Activated CD8-positive, alpha-beta memory T cell treated with anti-CD3 and anti-CD28 coated beads, Interleukin-2, amount 50 U/mL, for 24 hours (primary cell): Measurements from ENCODE around the gene NCKAP5L.
"Not testable (repeated sequence)": the region's sequence is repeated elsewhere in the genome, so short reads cannot be mapped to it uniquely, and the experiment has no call there.

ENCODE experiments used
- DNase-seq: peaks from one replicate; pipeline ENCODE4 v3.0.0-alpha.2; 2020; ENCODE audit errors: extremely low read depth

The NCKAP5L gene

DNA sequence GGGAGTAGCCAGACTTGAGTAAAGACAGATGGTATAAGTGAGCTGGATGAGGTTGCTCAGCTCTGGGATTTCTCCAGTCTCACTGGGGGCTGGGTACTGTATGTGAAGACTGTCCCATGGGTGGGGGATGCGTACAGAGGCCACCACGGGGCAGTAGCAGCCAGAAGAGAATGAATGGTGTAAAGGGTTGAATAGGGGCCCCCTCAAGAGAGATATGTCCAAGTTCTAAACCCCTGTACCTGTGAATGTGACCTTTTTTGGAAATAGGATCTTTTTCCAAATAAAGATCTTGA, 36.5 kb upstream of the NCKAP5L start:
- no peak for DNase-seq

DNA sequence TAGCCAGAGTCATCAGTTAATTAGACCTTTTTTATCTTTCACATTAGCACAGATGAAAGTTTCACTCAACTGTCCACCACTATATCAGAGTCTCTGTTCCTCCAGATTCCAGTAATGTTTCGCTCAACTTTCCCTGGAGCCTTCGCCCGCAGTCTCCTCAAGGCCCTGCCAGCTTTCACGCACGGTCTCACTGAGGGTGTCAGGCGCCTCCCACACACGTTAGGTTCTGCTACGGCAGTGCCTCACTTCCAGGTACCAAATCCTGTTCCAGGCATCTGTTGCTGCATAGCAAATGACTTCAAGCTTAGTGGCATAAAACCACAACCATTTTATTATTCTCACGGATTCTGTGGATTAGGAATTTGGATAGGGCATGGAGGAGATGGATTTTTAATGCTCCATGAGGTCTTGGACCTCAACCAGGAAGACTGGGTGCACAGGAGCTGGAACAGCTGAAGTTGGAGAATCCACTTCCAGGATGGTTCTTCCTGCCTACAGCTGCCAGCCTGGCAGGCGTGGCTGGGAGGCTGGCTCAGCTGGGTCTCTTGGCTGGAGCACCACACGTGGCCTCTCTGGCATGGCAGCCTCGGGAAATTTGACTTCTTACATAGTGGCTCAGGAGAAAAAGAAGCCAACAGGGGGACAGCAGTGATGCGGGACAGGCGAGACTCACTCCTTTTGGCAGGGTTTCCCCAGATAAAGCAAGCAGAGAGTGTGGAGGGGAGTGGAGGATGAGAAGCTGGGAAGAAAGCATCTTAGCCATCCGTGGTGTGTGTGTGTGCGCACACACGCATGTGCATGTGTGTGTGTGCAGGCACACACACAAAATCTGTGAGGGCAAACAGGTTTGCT, 36.0 kb upstream of the NCKAP5L start:
- DNase-seq, result no peak

DNA sequence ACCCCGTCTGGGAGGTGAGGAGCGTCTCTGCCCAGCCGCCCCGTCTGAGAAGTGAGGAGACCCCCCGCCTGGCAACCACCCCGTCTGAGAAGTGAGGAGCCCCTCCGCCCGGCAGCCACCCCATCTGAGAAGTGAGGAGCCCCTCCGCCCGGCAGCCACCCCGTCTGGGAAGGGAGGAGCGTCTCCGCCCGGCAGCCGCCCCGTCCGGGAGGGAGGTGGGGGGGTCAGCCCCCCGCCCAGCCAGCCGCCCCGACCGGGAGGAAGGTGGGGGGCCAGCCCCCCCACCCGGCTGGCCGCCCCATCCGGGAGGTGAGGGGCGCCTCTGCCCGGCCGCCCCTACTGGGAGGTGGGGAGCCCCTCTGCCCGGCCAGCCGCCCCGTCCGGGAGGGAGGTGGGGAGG, 32.7 kb upstream of the NCKAP5L start:
- DNase-seq, result not testable (repeated sequence)

- DNase-seq, result not testable (repeated sequence)
Observed at GRCh38 chr12:49855890-49856289, 27.7 kb upstream of the NCKAP5L start.

- no peak for DNase-seq
Observed at GRCh38 chr12:49854976-49855375, 26.8 kb upstream of the NCKAP5L start.

GRCh38 chr12:49853671-49854070, 25.5 kb upstream of the NCKAP5L start:
- DNase-seq, result no peak

DNA sequence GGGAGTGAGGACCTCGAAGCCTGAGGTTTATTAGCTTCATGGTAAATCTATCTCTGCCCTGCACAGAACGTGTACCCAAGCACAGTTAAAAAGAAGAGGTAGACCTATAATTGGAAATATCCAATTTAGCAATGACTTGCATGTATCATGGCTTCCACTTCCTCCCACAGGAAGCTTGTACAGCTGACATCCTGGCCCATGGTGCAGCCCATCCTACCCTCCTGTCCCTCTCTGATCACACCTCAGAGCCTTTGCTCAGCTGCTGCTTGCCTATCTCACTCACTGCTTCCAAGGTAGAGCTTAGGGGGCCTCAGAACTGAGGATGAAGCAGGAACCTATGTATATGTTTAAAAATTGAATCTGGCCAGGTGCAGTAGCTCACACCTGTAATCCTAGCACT, 18.9 kb upstream of the NCKAP5L start:
- no peak for DNase-seq

DNA sequence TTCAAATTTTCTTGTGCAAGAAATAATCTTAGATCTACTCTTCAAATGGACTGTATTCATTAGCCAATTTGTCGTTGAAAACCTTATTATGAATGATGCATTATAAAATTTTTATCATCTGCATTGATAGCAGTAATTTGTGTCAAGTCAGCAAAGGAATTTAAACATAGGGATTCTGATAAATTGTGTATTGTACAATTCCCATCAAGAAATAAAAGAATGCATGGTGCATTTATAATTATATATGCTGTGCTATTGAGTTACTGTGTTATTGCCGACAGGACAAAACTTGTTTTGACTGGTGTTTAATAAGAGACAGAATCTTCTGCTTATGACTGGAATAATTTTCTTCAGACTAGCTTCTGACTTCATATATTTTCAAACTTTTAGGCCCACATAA, 17.8 kb upstream of the NCKAP5L start:
- no peak for DNase-seq

GRCh38 chr12:49843876-49844437, 15.7 kb upstream of the NCKAP5L start:
- DNase-seq, result no peak

DNA sequence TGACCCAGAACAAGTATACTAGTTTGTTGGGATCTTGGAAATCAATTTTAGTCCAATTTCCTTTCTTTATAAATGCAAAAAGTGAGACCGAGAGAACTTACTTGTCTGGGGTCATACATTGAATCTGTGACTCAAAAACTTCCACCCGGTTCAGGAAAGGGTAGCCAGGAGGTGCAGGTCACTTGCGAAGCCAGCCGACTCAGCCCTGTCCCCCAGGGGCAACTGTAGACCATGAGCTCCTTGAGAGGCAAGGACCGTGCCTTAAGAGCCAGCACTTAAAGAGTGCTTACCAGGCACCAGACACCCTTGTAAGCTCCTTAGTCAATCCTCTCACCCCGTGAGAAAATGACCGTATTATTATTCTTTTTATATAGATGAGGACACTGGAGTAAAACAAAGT, 15.2 kb upstream of the NCKAP5L start:
- no peak for DNase-seq

DNA sequence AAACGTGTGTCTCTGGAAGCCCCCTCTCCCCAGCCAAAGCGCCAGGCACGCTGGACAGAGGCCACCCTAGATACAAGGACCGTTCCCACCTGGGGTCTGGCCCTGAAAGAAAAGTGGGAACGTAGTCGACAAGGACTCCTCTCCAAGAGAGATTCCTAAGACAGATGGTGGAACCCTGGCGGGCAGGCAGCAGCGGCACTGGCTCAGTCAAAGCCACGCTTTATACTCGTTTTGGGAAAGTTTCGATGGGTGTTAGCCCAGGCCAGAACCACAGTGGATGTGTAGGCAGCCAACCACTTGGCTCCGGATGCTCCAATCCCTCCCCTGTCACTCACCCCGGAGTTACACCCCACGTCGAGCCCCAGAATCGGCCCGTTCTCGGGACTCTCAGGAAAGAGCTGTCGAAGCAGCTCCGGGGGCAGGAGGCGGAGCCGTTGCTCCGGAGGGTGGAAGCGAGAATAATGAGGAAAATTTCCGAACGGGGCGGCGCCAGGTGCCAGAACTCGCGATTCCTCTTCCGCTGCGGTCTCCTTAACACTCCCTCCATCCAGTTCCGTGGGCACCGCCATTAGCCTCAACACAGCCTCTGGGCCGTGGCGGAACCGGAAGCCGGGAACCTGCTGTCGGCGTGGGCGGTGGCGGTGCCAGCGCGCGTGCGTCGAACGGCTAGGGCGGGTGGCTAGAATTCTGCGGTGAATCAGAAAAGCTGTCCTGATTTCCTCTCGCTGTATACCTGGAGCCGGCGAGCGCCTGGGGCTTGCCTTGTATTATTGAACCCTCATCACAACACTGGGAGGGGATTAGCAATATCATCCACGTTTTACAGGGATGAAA, 14.5 kb upstream of the NCKAP5L start, which contains the start of gene BCDIN3D:
TSS of gene BCDIN3D (minus strand) at position 588 of the 834 bp plus-strand sequence. CDS start at position 569, 19 bp downstream.
- DNase-seq, result peak; percentile 87

GRCh38 chr12:49838973-49839633, 10.9 kb upstream of the NCKAP5L start:
- DNase-seq, result no peak

DNA sequence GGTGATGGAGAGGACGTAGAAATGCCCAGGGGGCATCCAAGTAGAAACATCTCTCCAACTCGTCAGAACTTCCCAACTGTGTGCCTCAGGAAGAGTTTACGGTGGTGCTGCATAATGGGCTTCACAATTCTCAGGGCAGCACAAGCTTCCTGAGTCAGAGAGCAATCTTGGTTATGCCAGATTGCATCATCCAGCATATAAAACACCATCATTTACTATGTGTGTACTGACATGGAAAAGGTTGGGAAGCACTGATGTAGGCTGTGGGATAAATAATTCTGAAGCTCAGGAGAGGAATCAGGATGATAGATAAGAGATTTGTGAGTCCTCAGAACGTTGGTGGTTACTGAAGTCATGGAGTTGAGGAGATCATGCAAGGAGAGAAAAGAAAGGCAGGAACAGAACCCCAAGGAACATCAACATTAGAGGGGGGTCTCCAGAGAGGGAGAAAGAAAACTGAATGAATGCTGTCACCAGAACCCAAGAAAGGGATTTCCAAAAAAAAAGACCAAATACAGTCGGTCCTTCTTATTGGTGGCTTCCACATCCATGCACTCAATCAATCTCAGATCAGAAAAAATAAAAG, 4.7 kb upstream of the NCKAP5L start:
- DNase-seq, result no peak

GRCh38 chr12:49831717-49832116, 3.5 kb upstream of the NCKAP5L start:
- no peak for DNase-seq

DNA sequence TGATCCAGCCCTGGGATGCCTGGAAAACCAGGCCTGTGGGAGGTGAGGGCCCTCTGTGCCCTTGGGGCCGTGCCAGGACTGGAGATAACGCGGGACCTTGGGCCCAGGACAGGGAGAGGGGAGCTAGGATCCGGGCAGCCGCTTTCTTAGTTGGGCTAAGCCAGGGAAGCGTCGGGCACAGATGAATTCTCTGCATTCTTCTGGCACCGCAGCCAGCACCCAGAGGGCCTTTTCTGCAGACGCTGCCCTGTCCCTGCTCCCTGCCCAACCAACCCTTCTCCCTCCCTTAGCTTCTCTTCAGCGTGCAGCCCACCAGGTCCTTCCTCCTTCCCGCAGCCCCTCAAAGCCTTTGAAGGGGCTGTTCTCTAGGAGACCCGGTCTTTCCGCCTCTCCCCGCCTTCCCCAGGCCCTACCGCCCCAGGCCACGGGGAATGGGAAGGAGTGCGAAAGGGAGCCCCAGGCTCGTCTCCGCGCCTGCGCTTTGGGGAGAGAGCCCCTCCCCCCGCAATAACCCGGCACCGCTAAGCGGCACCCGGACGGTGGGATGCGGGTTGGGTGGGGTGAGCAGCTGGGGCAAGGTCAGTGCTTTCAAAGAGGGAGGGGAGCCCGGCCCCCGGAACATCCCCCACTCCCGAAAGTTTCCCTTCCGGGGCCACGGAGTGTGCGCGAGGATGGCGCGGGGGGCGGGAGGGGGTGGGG, 663 bp downstream of the NCKAP5L start:
- DNase-seq, result no peak

DNA sequence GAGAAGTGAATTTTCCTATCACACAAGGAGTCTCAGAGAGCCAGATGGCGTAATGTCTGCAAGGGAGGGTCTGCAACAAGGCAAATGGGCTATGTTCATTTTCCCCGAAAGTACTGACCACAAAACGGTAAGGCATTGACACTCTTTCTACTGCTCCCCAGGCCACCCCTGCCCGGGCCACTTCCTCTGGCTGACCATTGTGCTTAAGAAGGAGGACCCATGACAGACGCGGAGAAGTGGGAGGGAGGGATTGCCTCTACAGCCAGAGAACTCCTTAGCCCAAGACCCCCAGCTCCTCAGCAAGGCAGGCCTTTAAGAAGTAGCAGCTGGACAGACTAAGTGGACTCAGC, 1.2 kb downstream of the NCKAP5L start:
- no peak for DNase-seq

- no peak for DNase-seq
Observed at GRCh38 chr12:49825971-49826421, 2.2 kb downstream of the NCKAP5L start.

GRCh38 chr12:49825360-49825970, 2.7 kb downstream of the NCKAP5L start:
- DNase-seq, result no peak

DNA sequence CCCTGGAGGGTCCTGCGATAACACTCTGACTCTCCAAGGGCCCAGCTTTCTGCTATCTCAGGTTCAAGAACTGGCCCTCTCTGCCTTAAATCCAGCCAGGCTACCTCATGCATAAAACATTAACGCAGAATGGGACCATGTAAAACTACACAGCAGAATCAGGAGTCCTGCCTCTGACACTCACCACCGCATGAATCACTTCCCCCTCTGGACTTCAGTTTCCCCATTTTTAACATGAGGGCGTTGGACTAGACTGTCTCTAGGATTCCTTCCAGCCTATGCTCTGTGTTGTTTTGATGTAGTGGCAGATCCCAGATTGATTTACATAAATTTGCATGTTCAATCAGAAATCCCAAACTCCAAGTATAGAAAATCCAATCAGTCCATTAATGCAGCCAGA, 3.3 kb downstream of the NCKAP5L start:
- no peak for DNase-seq

DNA sequence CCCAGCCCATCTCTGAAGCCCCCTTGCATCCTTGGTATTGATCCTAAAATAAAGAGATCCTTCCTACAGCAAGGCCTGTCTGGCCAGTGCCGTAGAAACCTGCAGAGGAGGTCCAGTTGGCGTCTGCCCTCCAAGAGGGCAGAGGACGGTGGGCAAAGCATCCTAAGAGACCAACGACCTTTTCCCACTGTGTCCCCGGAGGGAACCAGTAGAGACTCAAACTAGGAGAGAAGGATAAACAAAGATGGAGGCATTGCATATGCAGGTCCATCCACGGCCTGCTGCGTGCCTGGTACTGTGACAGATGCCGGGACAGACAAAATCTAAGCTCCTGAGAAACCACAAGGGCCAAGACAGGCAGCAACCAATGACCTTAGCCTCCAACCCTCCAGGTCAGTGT, 3.8 kb downstream of the NCKAP5L start:
- DNase-seq, result no peak

DNA sequence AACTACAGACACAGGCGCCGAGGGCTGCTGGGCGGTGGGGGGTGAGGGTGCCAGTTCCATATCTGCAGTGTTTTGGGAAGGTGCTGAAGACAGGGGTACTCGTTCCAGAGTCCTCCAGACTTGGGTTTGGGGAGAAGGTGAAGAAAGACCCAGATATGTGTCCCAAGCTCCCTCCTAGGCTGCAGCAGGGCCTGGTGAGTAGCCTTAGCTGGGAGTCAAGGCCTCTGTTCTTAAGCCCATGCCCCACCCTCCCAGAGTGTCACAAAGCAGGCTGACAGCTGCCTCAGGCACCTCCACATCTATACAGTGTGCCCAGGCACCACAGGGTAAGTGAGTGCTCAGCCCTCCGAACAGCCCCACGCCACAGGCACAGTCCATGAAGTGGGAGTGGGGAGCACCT, 4.3 kb downstream of the NCKAP5L start:
- no peak for DNase-seq
